Measurements from ENCODE around the gene NFKB1. TPM values are rescaled to one million over a fixed set of nuclear protein-coding genes. Genes with fewer than 3 reads are reported as not detected.

NFKB1 gene
- total and polyA plus RNA-seq, 10 of the 15 experiments (the other 5 are each of a cell fraction or from before 2014, with no cell fraction given), result 8.7 to 110 (median 57.3) TPM

- TF ChIP-seq IRF3 (IDR thresholded peaks at IDR 0.05), result no peak
- no peak for TF ChIP-seq ZNF207 (IDR thresholded peaks at IDR 0.05; ENCODE audit: borderline replicate concordance)
- no peak for TF ChIP-seq ZBTB4 (CRISPR knock-in tag; IDR thresholded peaks at IDR 0.05)
- no peak for TF ChIP-seq TARDBP (IDR thresholded peaks at IDR 0.05; ENCODE audit: borderline replicate concordance)
- TF ChIP-seq HDAC2 (IDR thresholded peaks at IDR 0.05), result no peak
- TF ChIP-seq SMAD5 (IDR thresholded peaks at IDR 0.05; ENCODE audit: low read depth), result no peak
- TF ChIP-seq NFXL1 (IDR thresholded peaks at IDR 0.05; ENCODE audit: borderline replicate concordance), result no peak
- no peak for TF ChIP-seq SIX5 (IDR thresholded peaks at IDR 0.05; ENCODE audit: low read depth, low read length, severe bottlenecking)
- TF ChIP-seq CUX1 (IDR thresholded peaks at IDR 0.05; ENCODE audit: insufficient replicate concordance, low read depth, low read length), result no peak
- TF ChIP-seq ZNF217 (IDR thresholded peaks at IDR 0.05), result no peak
- no peak for TF ChIP-seq HCFC1 (IDR thresholded peaks at IDR 0.05; ENCODE audit: low read length)
- TF ChIP-seq YBX1 (IDR thresholded peaks at IDR 0.05), result no peak
- TF ChIP-seq BRCA1 (IDR thresholded peaks at IDR 0.05; ENCODE audit: low read depth, low read length), result no peak
- TF ChIP-seq CREB1 (IDR thresholded peaks at IDR 0.05; ENCODE audit: low read depth), result peak; percentile 54; the same call in 1 of the 2 replicates
- no peak for TF ChIP-seq ZNF592 (IDR thresholded peaks at IDR 0.05)
- TF ChIP-seq NFYA (IDR thresholded peaks at IDR 0.05; ENCODE audit: borderline replicate concordance, low read depth, low read length), result no peak
- peak; percentile 81 to 84; a peak in 3 of 4 replicates for TF ChIP-seq IKZF2 (IDR thresholded peaks at IDR 0.05)
- no peak for TF ChIP-seq ZZZ3 (IDR thresholded peaks at IDR 0.05; ENCODE audit: control insufficient read depth, insufficient read length, low read depth)
- 0 out of 2 replicates have a peak, but pooled peaks have one; percentile 36 for TF ChIP-seq DPF2 (IDR thresholded peaks at IDR 0.05)
Measured at GRCh38 chr4:102552781-102553180, 51.6 kb downstream of the NFKB1 start (continued).
